BJ (cell line): Measurements from ENCODE around the gene ERC1. TPM values are rescaled to one million over a fixed set of nuclear protein-coding genes. Genes with fewer than 3 reads are reported as not detected.

ENCODE experiments used
- CTCF ChIA-PET: fragments of 350-600 bp; formaldehyde crosslinking; extraction: SDS; loops from one replicate; lab custom pipeline; 2021; ENCODE audit warnings: antibody characterized with exemption, inconsistent platforms; lab: Yijun Ruan, JAX
- POLR2A ChIA-PET: fragments of 300-600 bp; sonication (Branson Sonifier 250); formaldehyde crosslinking; extraction: SDS; loops from one replicate; lab custom pipeline; 2021; ENCODE audit warnings: antibody characterized with exemption; lab: Charles Lee
- DNase-seq: peaks from one replicate; pipeline ENCODE4 v3.0.0-alpha.2; 2011; ENCODE audit warnings: low read depth
- H3K27me3 ChIP-seq: 2 replicates; pipeline ENCODE4 v1.6.0; 2011; ENCODE audit warnings: low read length; ENCODE audit not compliant: control insufficient read depth, insufficient read depth
- H3K36me3 ChIP-seq: 2 replicates; pipeline ENCODE4 v1.5.1; 2011; ENCODE audit warnings: low read length; ENCODE audit not compliant: control insufficient read depth, insufficient read depth
- H3K4me3 ChIP-seq: 2 replicates; pipeline ENCODE4 v1.5.1; 2011; ENCODE audit warnings: low read depth, mild to moderate bottlenecking, control low read depth, low read length
- CTCF ChIP-seq: IDR thresholded peaks from 2 replicates; pipeline ENCODE4 v1.5.1; 2011; ENCODE audit warnings: low read depth, mild to moderate bottlenecking, control low read depth, inconsistent platforms, low read length, moderate library complexity; ENCODE audit not compliant: insufficient read depth
- polyA plus RNA-seq: library from polyadenylated mRNA; depleted of rRNA; stranded (reverse); fragments of >200 nt; gene quantifications from 2 replicates; pipeline ENCODE4 v1.2.3, GENCODE V29; 2011

Gene ERC1
- polyA plus RNA-seq, 1 experiment = 14.5 TPM

GRCh38 chr12:1199700-1200099 is 208.7 kb downstream of the ERC1 start:
- H3K4me3 ChIP-seq = no peak overlapping the region
- no peaks in the 10 kb centered on the region for H3K27me3 ChIP-seq
- peaks cover 1% of the 10 kb centered on the region; the same call in 1 of the 2 replicates for H3K36me3 ChIP-seq
- TF ChIP-seq CTCF = no peak
- DNase-seq = no peak
- ChIA-PET POLR2A (no interaction called here), CTCF (interaction anchor here (0.6 kb wide), 2 partner anchors 48 to 390 kb away, joined by 3 read pairs; no protein-coding TSS in a partner anchor)

- TF ChIP-seq CTCF = no peak
- no peak for DNase-seq
- H3K4me3 ChIP-seq = no peak overlapping the region
- ChIA-PET POLR2A (no interaction called here), CTCF (no interaction called here)
- peaks cover 1% of the 10 kb centered on the region; the same call in 1 of the 2 replicates for H3K36me3 ChIP-seq
- no peaks in the 10 kb centered on the region for H3K27me3 ChIP-seq
Observed at GRCh38 chr12:1201030-1201429, 210.0 kb downstream of the ERC1 start.

- POLR2A ChIA-PET = no interaction called here
- no peak for TF ChIP-seq CTCF
- H3K27me3 ChIP-seq = no peaks in the 10 kb centered on the region
- H3K36me3 ChIP-seq = peaks cover 1% of the 10 kb centered on the region; the same call in 1 of the 2 replicates
- DNase-seq = no peak
- CTCF ChIA-PET = no interaction called here
- H3K4me3 ChIP-seq = no peak overlapping the region
Observed at GRCh38 chr12:1201886-1202285, 210.9 kb downstream of the ERC1 start.

GRCh38 chr12:1203735-1204019 is 212.7 kb downstream of the ERC1 start:
- ChIA-PET CTCF (no interaction called here), POLR2A (no interaction called here)
- TF ChIP-seq CTCF = no peak
- no peaks in the 10 kb centered on the region for H3K27me3 ChIP-seq
- peaks cover under 1% of the 10 kb centered on the region; the same call in 1 of the 2 replicates for H3K36me3 ChIP-seq
- H3K4me3 ChIP-seq = no peak overlapping the region
- DNase-seq = no peak

GRCh38 chr12:1204581-1205121 is 213.6 kb downstream of the ERC1 start:
- Histone ChIP-seq H3K36me3 (no peaks in the 10 kb centered on the region), H3K4me3 (no peak overlapping the region), H3K27me3 (no peaks in the 10 kb centered on the region)
- POLR2A ChIA-PET = no interaction called here
- no peak for DNase-seq
- CTCF ChIA-PET = no interaction called here
- TF ChIP-seq CTCF = no peak
